ENCODE results near the gene POU2F3. TPM values are rescaled to one million over a fixed set of nuclear protein-coding genes. Genes with fewer than 3 reads are reported as not detected.

POU2F3 gene
- total RNA-seq, 1 donor from 2014 or later, result 4.6 TPM

- H3K4me3 ChIP-seq, result no peak overlapping the region
- H3K27ac ChIP-seq, result no peak overlapping the region
- TF ChIP-seq CTCF (IDR thresholded peaks at IDR 0.05), result no peak
- H3K27me3 ChIP-seq (ENCODE audit: low read depth), result peaks cover 40% of the 10 kb centered on the region
- no peaks in the 10 kb centered on the region for H3K9me3 ChIP-seq
- no peaks in the 10 kb centered on the region for H3K36me3 ChIP-seq
- H3K4me1 ChIP-seq, result no peaks in the 10 kb centered on the region
- DNase-seq (no peak), ATAC-seq (no peak)
- intact Hi-C loops (cut with DNase I), result no loop called here
Observed at GRCh38 chr11:120257346-120257745, 17.4 kb downstream of the POU2F3 start.

GRCh38 chr11:120258661-120259060 is 18.7 kb downstream of the POU2F3 start:
- no peak for TF ChIP-seq CTCF (IDR thresholded peaks at IDR 0.05)
- H3K36me3 ChIP-seq, result no peaks in the 10 kb centered on the region
- no peak for ATAC-seq
- no peaks in the 10 kb centered on the region for H3K9me3 ChIP-seq
- peaks cover 27% of the 10 kb centered on the region for H3K27me3 ChIP-seq (ENCODE audit: low read depth)
- no peaks in the 10 kb centered on the region for H3K4me1 ChIP-seq
- no peak for DNase-seq
- no peak overlapping the region for H3K27ac ChIP-seq
- no peak overlapping the region for H3K4me3 ChIP-seq
- intact Hi-C loops (cut with DNase I), result no loop called here

- Histone ChIP-seq H3K36me3 (no peaks in the 10 kb centered on the region), H3K9me3 (no peaks in the 10 kb centered on the region), H3K4me1 (no peaks in the 10 kb centered on the region), H3K27ac (no peak overlapping the region), H3K27me3 (ENCODE audit: low read depth) (peaks cover 21% of the 10 kb centered on the region), H3K4me3 (no peak overlapping the region)
- ATAC-seq, result no peak
- intact Hi-C loops (cut with DNase I), result no loop called here
- no peak for TF ChIP-seq CTCF (IDR thresholded peaks at IDR 0.05)
- no peak for DNase-seq
Observed at GRCh38 chr11:120259241-120259640, 19.3 kb downstream of the POU2F3 start.

- TF ChIP-seq CTCF (IDR thresholded peaks at IDR 0.05), result no peak
- no peak for ATAC-seq
- peaks cover 16% of the 10 kb centered on the region for H3K27me3 ChIP-seq (ENCODE audit: low read depth)
- no peak for DNase-seq
- H3K4me1 ChIP-seq, result no peaks in the 10 kb centered on the region
- H3K27ac ChIP-seq, result no peak overlapping the region
- H3K36me3 ChIP-seq, result no peaks in the 10 kb centered on the region
- H3K9me3 ChIP-seq, result no peaks in the 10 kb centered on the region
- intact Hi-C loops (cut with DNase I), result no loop called here
- H3K4me3 ChIP-seq, result no peak overlapping the region
Observed at GRCh38 chr11:120259988-120260565, 20.1 kb downstream of the POU2F3 start.

- Histone ChIP-seq H3K9me3 (no peaks in the 10 kb centered on the region), H3K36me3 (no peaks in the 10 kb centered on the region), H3K27me3 (ENCODE audit: low read depth) (peaks cover 11% of the 10 kb centered on the region), H3K4me3 (no peak overlapping the region), H3K4me1 (no peaks in the 10 kb centered on the region), H3K27ac (no peak overlapping the region)
- intact Hi-C loops (cut with DNase I), result no loop called here
- ATAC-seq (no peak), DNase-seq (no peak)
- TF ChIP-seq CTCF (IDR thresholded peaks at IDR 0.05), result no peak
Observed at GRCh38 chr11:120260616-120261015, 20.7 kb downstream of the POU2F3 start.
